GM23338 (cell line): ENCODE results near the gene LHFPL4. TPM values are rescaled to one million over a fixed set of nuclear protein-coding genes. Genes with fewer than 3 reads are reported as not detected.
A peak's percentile ranks its signal among the peaks of the same experiment; 100 is the strongest.

Experiments
- ATAC-seq: fragments of 200-7000 bp; cut with Tn5 transposase; 3 replicates; pipeline ENCODE4 v1.9.1; 2020
- DNase-seq: peaks from one replicate; pipeline ENCODE4 v3.0.0-alpha.2; 2015; ENCODE audit warnings: low spot score
- H2AFZ ChIP-seq: fragments of 200-600 bp; sonication (generic); 2 replicates; pipeline ENCODE4 v1.8.0; 2016; ENCODE audit warnings: antibody characterized with exemption, mild to moderate bottlenecking, moderate library complexity
- H3F3A ChIP-seq: fragments of 200-600 bp; sonication (generic); replicated peaks from 2 replicates; pipeline ENCODE4 v1.8.0; 2017; ENCODE audit warnings: antibody characterized with exemption, mixed run types, low read depth
- H3K27ac ChIP-seq: fragments of 200-600 bp; sonication (generic); 2 replicates; pipeline ENCODE4 v1.6.1; 2016; ENCODE audit warnings: low read depth
- H3K27me3 ChIP-seq: fragments of 200-600 bp; sonication (generic); 2 replicates; pipeline ENCODE4 v1.8.0; 2016; ENCODE audit warnings: mild to moderate bottlenecking, mixed run types, moderate library complexity; ENCODE audit not compliant: insufficient read depth
- H3K36me3 ChIP-seq: fragments of 200-600 bp; sonication (generic); 2 replicates; pipeline ENCODE4 v1.8.0; 2016; ENCODE audit warnings: mild to moderate bottlenecking; ENCODE audit not compliant: insufficient read depth
- H3K4me1 ChIP-seq: fragments of 200-600 bp; sonication (generic); 2 replicates; pipeline ENCODE4 v1.8.0; 2016; ENCODE audit warnings: mild to moderate bottlenecking, moderate library complexity; ENCODE audit not compliant: insufficient read depth
- H3K4me2 ChIP-seq: fragments of 200-600 bp; sonication (generic); 2 replicates; pipeline ENCODE4 v1.7.1; 2017; ENCODE audit warnings: mixed run types
- H3K4me3 ChIP-seq: fragments of 200-600 bp; sonication (generic); 2 replicates; pipeline ENCODE4 v1.6.1; 2016; ENCODE audit warnings: mixed run types
- H3K79me2 ChIP-seq: fragments of 200-600 bp; sonication (generic); replicated peaks from 2 replicates; pipeline ENCODE4 v1.8.0; 2017; ENCODE audit warnings: mild to moderate bottlenecking; ENCODE audit not compliant: insufficient read depth
- H3K9me2 ChIP-seq: fragments of 200-600 bp; sonication (generic); 2 replicates; pipeline ENCODE4 v1.8.0; 2017; ENCODE audit not compliant: insufficient read depth
- H4K20me1 ChIP-seq: fragments of 200-600 bp; sonication (generic); replicated peaks from 2 replicates; pipeline ENCODE4 v1.8.0; 2017; ENCODE audit warnings: mild to moderate bottlenecking; ENCODE audit not compliant: insufficient read depth
- H3K27ac Mint-ChIP-seq: 2 replicates; pipeline ENCODE4 v1.8.0; 2020; ENCODE audit warnings: inconsistent platforms, mild to moderate bottlenecking, moderate library complexity, mixed read lengths
- H3K27me3 Mint-ChIP-seq: 3 replicates; pipeline ENCODE4 v1.8.0; 2022; ENCODE audit warnings: low read depth, mild to moderate bottlenecking, moderate library complexity, mixed read lengths, inconsistent platforms; ENCODE audit not compliant: insufficient read depth, poor library complexity
- H3K36me3 Mint-ChIP-seq: 3 replicates; pipeline ENCODE4 v1.8.0; 2021; ENCODE audit warnings: low read depth, mild to moderate bottlenecking, inconsistent platforms, moderate library complexity, mixed read lengths
- H3K4me1 Mint-ChIP-seq: 3 replicates; pipeline ENCODE4 v1.8.0; 2020; ENCODE audit warnings: mild to moderate bottlenecking, inconsistent platforms, mixed read lengths
- H3K4me3 Mint-ChIP-seq: 3 replicates; pipeline ENCODE4 v1.8.0; 2021; ENCODE audit warnings: moderate library complexity, mild to moderate bottlenecking, inconsistent platforms, mixed read lengths
- H3K9me3 Mint-ChIP-seq: 3 replicates; pipeline ENCODE4 v1.8.0; 2020; ENCODE audit warnings: moderate library complexity, mild to moderate bottlenecking, inconsistent platforms, mixed read lengths
- EZH2 ChIP-seq: fragments of 200-600 bp; sonication (generic); IDR thresholded peaks from one replicate; pipeline ENCODE4 v1.8.0; 2017; ENCODE audit warnings: antibody characterized with exemption, mild to moderate bottlenecking, low read depth; ENCODE audit not compliant: unreplicated experiment
- ZNF114 ChIP-seq: fragments of 250-450 bp; sonication (Bioruptor Pico); IDR thresholded peaks from 2 replicates; pipeline ENCODE4 v1.5.0; 2020; ENCODE audit warnings: mild to moderate bottlenecking, moderate library complexity
- polyA plus RNA-seq: library from polyadenylated mRNA; unstranded; fragments of >200 nt; fragmentation: Nextera tagmentation; extraction: Ambion mirVana; gene quantifications from 2 replicates; pipeline ENCODE4 v1.2.1, GENCODE V29; 2016
- total RNA-seq: library from RNA; depleted of rRNA; stranded (reverse); fragments of >200 nt; shearing (Covaris generic); gene quantifications from 2 replicates; pipeline ENCODE4 v1.2.3, GENCODE V29; 2014
- TF ChIP-seq, protein P1 (sequence below), 2 experiments: fragments of 200-600 bp in 1 of 2; sonication (generic) in 1 of 2; conservative IDR thresholded peaks; 2 replicates each; pipeline versions ENCODE4 v1.5.1 to v1.6.1; 2016 to 2017; ENCODE audit warnings: antibody characterized with exemption in 2 of 2, low read depth in 2 of 2, mild to moderate bottlenecking in 2 of 2, moderate library complexity in 1 of 2

LHFPL4 gene
- total and polyA plus RNA-seq, 2 experiments from 2014 or later, result 2.3 to 11.5 TPM

DNA sequence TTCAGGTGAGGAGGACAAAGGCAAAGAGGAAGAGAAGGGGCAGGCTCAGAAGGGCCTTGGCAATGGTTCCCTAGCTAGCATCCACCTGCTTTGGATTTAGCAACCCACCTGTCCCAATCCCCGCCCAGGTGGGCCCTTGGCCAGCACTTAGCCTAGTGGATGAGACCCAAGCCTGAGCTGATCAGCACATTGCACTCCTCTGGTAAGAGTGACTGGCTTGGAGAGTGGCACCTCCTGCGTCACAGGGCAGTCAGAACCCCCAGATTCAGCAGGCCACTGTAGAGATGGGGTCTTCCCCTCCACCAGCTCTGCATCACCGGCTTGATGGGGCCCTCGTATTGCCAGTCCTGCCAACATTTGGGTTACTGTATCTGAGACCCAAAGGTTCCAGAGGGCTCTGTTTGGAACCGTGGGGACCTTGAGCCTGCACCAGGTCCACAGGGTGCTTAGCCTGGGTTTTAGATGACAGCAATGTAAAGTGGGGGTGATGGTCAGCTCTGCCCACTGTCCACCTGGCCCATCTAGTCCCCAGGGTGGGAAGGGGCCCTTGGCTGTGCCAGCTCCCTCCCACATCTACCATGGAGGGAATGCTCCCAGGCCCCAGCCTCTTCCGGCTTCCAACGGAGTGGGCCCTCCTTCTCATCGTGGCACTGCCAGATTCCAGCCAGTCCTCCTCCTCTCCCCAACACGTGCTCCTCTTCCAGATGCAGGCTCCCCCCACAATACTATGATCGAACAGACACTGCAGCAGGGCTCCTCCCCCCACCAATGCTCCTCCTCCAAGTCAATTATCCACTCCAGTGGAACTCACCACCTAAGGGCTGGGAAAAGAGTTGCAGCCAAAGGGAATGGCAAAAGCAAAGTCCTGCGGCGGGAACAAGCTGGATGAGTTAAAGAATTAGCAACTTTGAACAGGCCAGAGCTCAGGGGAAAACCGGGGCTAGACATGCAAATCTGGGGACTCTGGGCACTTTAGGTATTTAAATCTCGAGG, 45.7 kb downstream of the LHFPL4 start:
- DNase-seq (peak; percentile 40), ATAC-seq (peak; percentile 9; the same call in 2 of the 3 replicates)
- no peaks in the 10 kb centered on the region for H3K9me2 ChIP-seq
- H3K36me3 Mint-ChIP-seq, result no peaks in the 10 kb centered on the region
- TF ChIP-seq EZH2, result no peak
- TF ChIP-seq, protein P1, sequence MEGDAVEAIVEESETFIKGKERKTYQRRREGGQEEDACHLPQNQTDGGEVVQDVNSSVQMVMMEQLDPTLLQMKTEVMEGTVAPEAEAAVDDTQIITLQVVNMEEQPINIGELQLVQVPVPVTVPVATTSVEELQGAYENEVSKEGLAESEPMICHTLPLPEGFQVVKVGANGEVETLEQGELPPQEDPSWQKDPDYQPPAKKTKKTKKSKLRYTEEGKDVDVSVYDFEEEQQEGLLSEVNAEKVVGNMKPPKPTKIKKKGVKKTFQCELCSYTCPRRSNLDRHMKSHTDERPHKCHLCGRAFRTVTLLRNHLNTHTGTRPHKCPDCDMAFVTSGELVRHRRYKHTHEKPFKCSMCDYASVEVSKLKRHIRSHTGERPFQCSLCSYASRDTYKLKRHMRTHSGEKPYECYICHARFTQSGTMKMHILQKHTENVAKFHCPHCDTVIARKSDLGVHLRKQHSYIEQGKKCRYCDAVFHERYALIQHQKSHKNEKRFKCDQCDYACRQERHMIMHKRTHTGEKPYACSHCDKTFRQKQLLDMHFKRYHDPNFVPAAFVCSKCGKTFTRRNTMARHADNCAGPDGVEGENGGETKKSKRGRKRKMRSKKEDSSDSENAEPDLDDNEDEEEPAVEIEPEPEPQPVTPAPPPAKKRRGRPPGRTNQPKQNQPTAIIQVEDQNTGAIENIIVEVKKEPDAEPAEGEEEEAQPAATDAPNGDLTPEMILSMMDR (conservative IDR thresholded peaks at IDR 0.05; ENCODE audit: low read depth in 2 of 2), result no peak
- TF ChIP-seq ZNF114, result no peak
- no peak overlapping the region for H3K27ac ChIP-seq
- peaks cover 7% of the 10 kb centered on the region; the same call in 2 of the 3 replicates for H3K4me1 Mint-ChIP-seq
- H2AFZ ChIP-seq, result no peak overlapping the region
- no peaks in the 10 kb centered on the region; the same call in 1 of the 2 replicates for H3F3A ChIP-seq
- H3K4me3 Mint-ChIP-seq, result no peak overlapping the region
- H3K4me3 ChIP-seq, result no peak overlapping the region; the same call in 1 of the 2 replicates
- H3K4me1 ChIP-seq, result peaks cover 4% of the 10 kb centered on the region; the same call in 1 of the 2 replicates
- H3K27ac Mint-ChIP-seq, result no peak overlapping the region
- peaks cover 7% of the 10 kb centered on the region for H4K20me1 ChIP-seq
- no peaks in the 10 kb centered on the region for H3K36me3 ChIP-seq
- H3K27me3 Mint-ChIP-seq, result peaks cover 28% of the 10 kb centered on the region
- no peaks in the 10 kb centered on the region for H3K79me2 ChIP-seq
- peaks cover 22% of the 10 kb centered on the region for H3K27me3 ChIP-seq
- H3K9me3 Mint-ChIP-seq, result no peaks in the 10 kb centered on the region
- H3K4me2 ChIP-seq, result no peak overlapping the region

- Histone ChIP-seq H2AFZ (no peak overlapping the region), H3K79me2 (no peaks in the 10 kb centered on the region), H3K9me2 (no peaks in the 10 kb centered on the region), H4K20me1 (peaks cover 4% of the 10 kb centered on the region), H3K4me2 (no peak overlapping the region), H3K27ac (no peak overlapping the region), H3K4me3 (no peak overlapping the region), H3K4me1 (no peaks in the 10 kb centered on the region), H3K27me3 (peaks cover 18% of the 10 kb centered on the region), H3F3A (no peaks in the 10 kb centered on the region; the same call in 1 of the 2 replicates), H3K36me3 (no peaks in the 10 kb centered on the region)
- TF ChIP-seq, protein P1 (conservative IDR thresholded peaks at IDR 0.05; ENCODE audit: low read depth in 2 of 2), result peak; percentile 96 to 98
- no peak for TF ChIP-seq ZNF114
- peak; percentile 96 for DNase-seq
- no peaks in the 10 kb centered on the region for H3K9me3 Mint-ChIP-seq
- H3K27me3 Mint-ChIP-seq, result peaks cover 36% of the 10 kb centered on the region
- H3K4me1 Mint-ChIP-seq, result peaks cover 14% of the 10 kb centered on the region
- H3K4me3 Mint-ChIP-seq, result no peak overlapping the region
- no peaks in the 10 kb centered on the region for H3K36me3 Mint-ChIP-seq
- peak; percentile 41 for ATAC-seq
- H3K27ac Mint-ChIP-seq, result no peak overlapping the region
Measured at GRCh38 chr3:9503283-9503682, 50.3 kb downstream of the LHFPL4 start.
